SW480 (cell line): ENCODE results near the gene PCDHGA12.
"Not testable (repeated sequence)": the region's sequence is repeated elsewhere in the genome, so short reads cannot be mapped to it uniquely, and the experiment has no call there.

ENCODE experiments used
- DNase-seq: peaks from one replicate; pipeline ENCODE4 v3.0.0-alpha.2; 2016; ENCODE audit warnings: low spot score

PCDHGA12 gene

GRCh38 chr5:141407790-141408505 is 22.4 kb upstream of the PCDHGA12 start, which contains the start of gene PCDHGB6:
TSS of gene PCDHGB6 (plus strand) at chr5:141408021. CDS start at chr5:141408203, 182 bp downstream.
- not testable (repeated sequence) for DNase-seq

DNA sequence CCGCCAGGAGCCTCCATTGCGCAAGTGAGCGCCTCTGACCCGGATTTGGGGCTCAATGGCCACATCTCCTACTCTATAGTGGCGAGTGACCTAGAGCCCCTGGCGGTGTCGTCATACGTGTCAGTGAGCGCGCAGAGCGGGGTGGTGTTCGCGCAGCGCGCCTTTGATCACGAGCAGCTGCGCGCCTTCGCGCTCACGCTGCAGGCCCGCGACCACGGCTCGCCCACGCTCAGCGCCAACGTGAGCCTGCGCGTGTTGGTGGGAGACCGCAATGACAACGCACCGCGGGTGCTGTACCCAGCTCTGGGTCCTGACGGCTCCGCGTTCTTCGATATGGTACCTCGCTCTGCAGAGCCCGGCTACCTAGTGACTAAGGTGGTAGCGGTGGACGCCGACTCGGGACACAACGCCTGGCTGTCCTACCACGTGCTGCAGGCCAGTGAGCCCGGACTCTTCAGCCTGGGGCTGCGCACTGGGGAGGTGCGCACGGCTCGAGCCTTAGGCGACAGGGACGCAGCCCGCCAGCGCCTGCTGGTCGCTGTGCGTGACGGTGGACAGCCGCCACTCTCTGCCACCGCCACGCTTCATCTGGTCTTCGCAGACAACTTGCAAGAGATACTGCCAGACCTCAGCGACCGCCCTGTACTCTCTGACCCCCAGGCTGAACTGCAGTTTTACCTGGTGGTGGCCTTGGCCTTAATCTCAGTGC is 20.6 kb upstream of the PCDHGA12 start:
- no peak for DNase-seq

GRCh38 chr5:141411575-141411974 is 18.7 kb upstream of the PCDHGA12 start:
- DNase-seq = peak; percentile 25

DNA sequence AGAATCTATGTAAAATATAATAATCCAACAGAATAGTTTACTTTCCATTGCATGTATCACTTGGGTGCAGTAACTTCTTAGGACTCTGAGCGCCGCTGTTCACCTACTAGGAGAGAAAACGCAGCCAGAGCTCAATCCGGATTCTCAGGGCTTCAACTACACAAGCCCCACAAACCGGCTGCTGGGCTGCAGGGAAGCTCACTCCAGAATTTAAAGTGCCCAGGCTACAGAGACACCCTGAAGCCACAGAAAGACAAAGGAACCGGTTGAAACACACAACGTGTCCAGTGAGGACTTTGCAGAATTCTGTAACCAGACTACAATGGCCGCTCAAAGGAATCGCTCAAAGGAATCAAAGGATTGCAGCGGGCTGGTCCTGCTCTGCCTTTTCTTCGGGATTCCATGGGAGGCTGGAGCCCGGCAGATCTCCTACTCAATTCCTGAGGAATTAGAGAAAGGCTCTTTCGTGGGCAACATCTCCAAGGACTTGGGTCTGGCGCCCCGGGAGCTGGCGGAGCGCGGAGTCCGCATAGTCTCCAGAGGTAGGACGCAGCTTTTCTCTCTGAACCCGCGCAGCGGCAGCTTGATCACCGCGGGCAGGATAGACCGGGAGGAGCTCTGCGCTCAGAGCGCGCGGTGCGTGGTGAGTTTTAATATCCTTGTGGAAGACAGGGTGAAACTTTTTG is 17.3 kb upstream of the PCDHGA12 start, which contains the start of gene PCDHGA10:
TSS of gene PCDHGA10 (plus strand) at position 134 of the 686 bp plus-strand sequence. CDS start at position 323, 189 bp downstream.
- DNase-seq = peak; percentile 52

- no peak for DNase-seq
Measured at GRCh38 chr5:141413540-141414069, 16.7 kb upstream of the PCDHGA12 start.

- not testable (repeated sequence) for DNase-seq
Measured at GRCh38 chr5:141414548-141415274, 15.6 kb upstream of the PCDHGA12 start.

GRCh38 chr5:141415275-141415618 is 15.1 kb upstream of the PCDHGA12 start:
- not testable (repeated sequence) for DNase-seq

GRCh38 chr5:141417494-141418172 is 12.7 kb upstream of the PCDHGA12 start, which contains the start of gene PCDHGB7:
TSS of gene PCDHGB7 (plus strand) at chr5:141417677. CDS start at chr5:141417860, 183 bp downstream.
- DNase-seq = peak; percentile 42

- DNase-seq = no peak
Measured at GRCh38 chr5:141419074-141419880, 11.0 kb upstream of the PCDHGA12 start.

- no peak for DNase-seq
Measured at GRCh38 chr5:141420855-141421488, 9.3 kb upstream of the PCDHGA12 start, which contains the start of gene PCDHGA11. TSS of gene PCDHGA11 (plus strand) at chr5:141421051. CDS start at chr5:141421228, 177 bp downstream.

- DNase-seq = no peak
Measured at GRCh38 chr5:141421489-141421855, 8.8 kb upstream of the PCDHGA12 start.

GRCh38 chr5:141422742-141423291 is 7.5 kb upstream of the PCDHGA12 start:
- no peak for DNase-seq

- no peak for DNase-seq
Measured at GRCh38 chr5:141427783-141428426, 2.4 kb upstream of the PCDHGA12 start.

GRCh38 chr5:141431286-141431685 is 979 bp downstream of the PCDHGA12 start:
- DNase-seq = no peak

DNA sequence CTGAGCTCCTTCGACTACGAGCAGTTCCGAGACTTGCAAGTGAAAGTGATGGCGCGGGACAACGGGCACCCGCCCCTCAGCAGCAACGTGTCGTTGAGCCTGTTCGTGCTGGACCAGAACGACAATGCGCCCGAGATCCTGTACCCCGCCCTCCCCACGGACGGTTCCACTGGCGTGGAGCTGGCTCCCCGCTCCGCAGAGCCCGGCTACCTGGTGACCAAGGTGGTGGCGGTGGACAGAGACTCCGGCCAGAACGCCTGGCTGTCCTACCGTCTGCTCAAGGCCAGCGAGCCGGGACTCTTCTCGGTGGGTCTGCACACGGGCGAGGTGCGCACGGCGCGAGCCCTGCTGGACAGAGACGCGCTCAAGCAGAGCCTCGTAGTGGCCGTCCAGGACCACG is 2.0 kb downstream of the PCDHGA12 start:
- not testable (repeated sequence) for DNase-seq

DNA sequence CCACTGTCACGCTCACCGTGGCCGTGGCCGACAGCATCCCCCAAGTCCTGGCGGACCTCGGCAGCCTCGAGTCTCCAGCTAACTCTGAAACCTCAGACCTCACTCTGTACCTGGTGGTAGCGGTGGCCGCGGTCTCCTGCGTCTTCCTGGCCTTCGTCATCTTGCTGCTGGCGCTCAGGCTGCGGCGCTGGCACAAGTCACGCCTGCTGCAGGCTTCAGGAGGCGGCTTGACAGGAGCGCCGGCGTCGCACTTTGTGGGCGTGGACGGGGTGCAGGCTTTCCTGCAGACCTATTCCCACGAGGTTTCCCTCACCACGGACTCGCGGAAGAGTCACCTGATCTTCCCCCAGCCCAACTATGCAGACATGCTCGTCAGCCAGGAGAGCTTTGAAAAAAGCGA is 2.4 kb downstream of the PCDHGA12 start:
- not testable (repeated sequence) for DNase-seq

GRCh38 chr5:141434006-141434405 is 3.7 kb downstream of the PCDHGA12 start:
- no peak for DNase-seq

- no peak for DNase-seq
Measured at GRCh38 chr5:141437221-141437620, 6.9 kb downstream of the PCDHGA12 start.
